Activated CD8-positive, alpha-beta memory T cell treated with anti-CD3 and anti-CD28 coated beads, Interleukin-2, amount 50 U/mL, for 1 hour (primary cell): ENCODE results near the gene DUSP28.

Experiments
- DNase-seq: peaks from one replicate; pipeline ENCODE4 v3.0.0-alpha.2; 2020; ENCODE audit errors: extremely low read depth

DUSP28 gene

GRCh38 chr2:240572141-240573031 lies 12.2 kb downstream of the DUSP28 start:
- no peak for DNase-seq

GRCh38 chr2:240573071-240573515 lies 12.9 kb downstream of the DUSP28 start:
- no peak for DNase-seq

- DNase-seq = no peak
Observed at GRCh38 chr2:240573516-240574385, 13.6 kb downstream of the DUSP28 start.

- no peak for DNase-seq
Observed at GRCh38 chr2:240574386-240575100, 14.4 kb downstream of the DUSP28 start.

GRCh38 chr2:240575101-240575965 lies 15.2 kb downstream of the DUSP28 start:
- no peak for DNase-seq

GRCh38 chr2:240576036-240576435 lies 15.9 kb downstream of the DUSP28 start:
- no peak for DNase-seq

GRCh38 chr2:240576436-240577205 lies 16.5 kb downstream of the DUSP28 start:
- no peak for DNase-seq

- no peak for DNase-seq
Observed at GRCh38 chr2:240577281-240578109, 17.3 kb downstream of the DUSP28 start.

- DNase-seq = no peak
Observed at GRCh38 chr2:240578110-240578450, 17.9 kb downstream of the DUSP28 start.

GRCh38 chr2:240578488-240578887 lies 18.3 kb downstream of the DUSP28 start:
- no peak for DNase-seq

GRCh38 chr2:240579071-240579762 lies 19.1 kb downstream of the DUSP28 start:
- DNase-seq = no peak

- no peak for DNase-seq
Observed at GRCh38 chr2:240579771-240580614, 19.8 kb downstream of the DUSP28 start.

- no peak for DNase-seq
Observed at GRCh38 chr2:240581811-240582210, 21.7 kb downstream of the DUSP28 start.

- no peak for DNase-seq
Observed at GRCh38 chr2:240582781-240583180, 22.6 kb downstream of the DUSP28 start.

GRCh38 chr2:240583774-240584173 lies 23.6 kb downstream of the DUSP28 start:
- DNase-seq = no peak

GRCh38 chr2:240584486-240585031 lies 24.4 kb downstream of the DUSP28 start:
- DNase-seq = no peak

GRCh38 chr2:240585101-240585500 lies 24.9 kb downstream of the DUSP28 start:
- no peak for DNase-seq
